Chondrocyte (in vitro differentiated cells): Measurements from ENCODE around the gene HAPLN2. TPM values are rescaled to one million over a fixed set of nuclear protein-coding genes. Genes with fewer than 3 reads are reported as not detected.
A peak's percentile ranks its signal among the peaks of the same experiment; 100 is the strongest.

Experiments used
- DNase-seq: peaks from one replicate; pipeline ENCODE4 v3.0.0; 2021; ENCODE audit warnings: mixed read lengths, low spot score
- H3K27ac Mint-ChIP-seq: one replicate; pipeline ENCODE4 v1.8.0; 2021; ENCODE audit warnings: mild to moderate bottlenecking, moderate library complexity, mixed read lengths; ENCODE audit not compliant: unreplicated experiment
- H3K27me3 Mint-ChIP-seq: 2 replicates; pipeline ENCODE4 v1.8.0; 2021; ENCODE audit warnings: low read depth, mixed read lengths
- H3K36me3 Mint-ChIP-seq: 2 replicates; pipeline ENCODE4 v1.8.0; 2021; ENCODE audit warnings: low read depth, mixed read lengths
- H3K4me1 Mint-ChIP-seq: 2 replicates; pipeline ENCODE4 v1.8.0; 2021; ENCODE audit warnings: low read depth, mild to moderate bottlenecking, mixed read lengths
- H3K4me3 Mint-ChIP-seq: one replicate; pipeline ENCODE4 v1.8.0; 2021; ENCODE audit warnings: mild to moderate bottlenecking, moderate library complexity, mixed read lengths; ENCODE audit not compliant: unreplicated experiment
- H3K9me3 Mint-ChIP-seq: 2 replicates; pipeline ENCODE4 v1.8.0; 2021; ENCODE audit warnings: low read depth, mixed read lengths
- CTCF ChIP-seq: fragments of 200-600 bp; sonication (generic); IDR thresholded peaks from 2 replicates; pipeline ENCODE4 v1.5.0; 2021; ENCODE audit warnings: antibody characterized with exemption, mild to moderate bottlenecking, moderate library complexity
- total RNA-seq: library from RNA; stranded (reverse); gene quantifications from 3 replicates; pipeline ENCODE4 v1.2.1, GENCODE V29; 2021

HAPLN2 gene
- total RNA-seq, 1 donor from 2014 or later = not detected

DNA sequence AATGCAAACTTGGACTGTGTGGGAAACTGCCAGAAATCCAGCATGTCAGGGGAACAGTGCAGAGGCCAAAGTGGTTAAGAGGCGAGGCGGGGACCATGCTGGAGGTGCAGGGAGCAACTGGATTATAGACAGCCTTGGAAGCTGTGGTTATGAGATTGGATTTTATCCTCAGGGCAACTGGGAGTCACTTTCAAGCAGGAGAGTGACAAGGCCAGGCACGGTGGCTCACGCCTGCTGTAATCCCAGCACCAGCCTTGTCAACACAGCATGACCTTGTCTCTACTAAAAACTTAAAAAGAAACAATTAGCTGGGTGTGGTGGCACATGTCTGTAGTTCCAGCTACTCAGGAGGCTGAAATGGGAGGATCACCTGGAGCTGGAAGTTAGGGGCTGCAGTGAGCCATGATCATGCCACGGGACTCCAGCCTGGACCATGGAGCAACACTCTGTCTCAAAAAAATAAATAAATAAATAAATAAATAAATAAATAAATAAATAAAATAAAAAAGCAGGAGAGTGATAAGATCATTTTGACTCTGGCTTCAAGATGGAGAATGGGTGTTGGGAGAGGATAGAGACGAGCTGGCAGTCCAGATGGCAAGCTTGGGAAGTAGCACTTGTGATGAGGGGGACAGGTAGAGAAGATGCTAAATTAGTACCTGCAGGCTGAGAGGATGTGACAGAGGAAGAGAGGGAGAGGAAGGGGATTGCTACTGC lies 3.5 kb downstream of the HAPLN2 start:
- Mint-ChIP-seq H3K27me3 (peaks cover 52% of the 10 kb centered on the region), H3K4me3 (no peak overlapping the region)

DNA sequence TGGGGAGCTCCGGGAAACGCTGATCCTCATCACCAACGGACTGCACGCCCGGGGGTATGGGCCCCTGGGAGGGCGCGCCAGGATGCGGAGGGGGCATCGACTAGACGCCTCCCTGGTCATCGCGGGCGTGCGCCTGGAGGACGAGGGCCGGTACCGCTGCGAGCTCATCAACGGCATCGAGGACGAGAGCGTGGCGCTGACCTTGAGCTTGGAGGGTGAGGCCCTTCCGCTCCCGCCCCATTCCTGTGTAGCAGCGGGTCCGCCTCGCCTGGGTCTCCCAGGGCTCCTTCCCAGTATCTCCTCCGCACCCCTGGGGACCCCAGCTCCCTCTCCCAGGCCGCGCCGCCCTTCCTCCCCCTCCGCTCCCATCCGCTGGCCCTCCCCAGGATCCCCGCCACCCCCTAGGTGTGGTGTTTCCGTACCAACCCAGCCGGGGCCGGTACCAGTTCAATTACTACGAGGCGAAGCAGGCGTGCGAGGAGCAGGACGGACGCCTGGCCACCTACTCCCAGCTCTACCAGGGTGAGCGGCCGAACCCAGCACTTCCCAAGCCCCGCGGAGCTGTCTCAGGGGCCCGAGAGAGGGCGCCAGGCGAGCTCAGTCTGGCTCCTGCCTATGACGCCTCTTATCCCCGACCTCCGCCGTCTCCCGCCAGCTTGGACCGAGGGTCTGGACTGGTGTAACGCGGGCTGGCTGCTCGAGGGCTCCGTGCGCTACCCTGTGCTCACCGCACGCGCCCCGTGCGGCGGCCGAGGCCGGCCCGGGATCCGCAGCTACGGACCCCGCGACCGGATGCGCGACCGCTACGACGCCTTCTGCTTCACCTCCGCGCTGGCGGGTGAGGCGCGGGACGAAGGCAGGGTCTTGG lies 5.0 kb downstream of the HAPLN2 start:
- no peak overlapping the region for H3K27ac Mint-ChIP-seq
- TF ChIP-seq CTCF = peak; percentile 74
- peaks cover 52% of the 10 kb centered on the region for H3K27me3 Mint-ChIP-seq
- no peaks in the 10 kb centered on the region for H3K9me3 Mint-ChIP-seq
- no peak for DNase-seq
- H3K4me3 Mint-ChIP-seq = peak overlapping the region; percentile 61
- H3K36me3 Mint-ChIP-seq = peaks cover 2% of the 10 kb centered on the region
- H3K4me1 Mint-ChIP-seq = peaks cover 11% of the 10 kb centered on the region

More for the DNA sequence above, 3.5 kb downstream of the HAPLN2 start:
- no peak for TF ChIP-seq CTCF
- Mint-ChIP-seq H3K36me3 (peaks cover 2% of the 10 kb centered on the region), H3K27ac (no peak overlapping the region), H3K4me1 (peaks cover 15% of the 10 kb centered on the region), H3K9me3 (no peaks in the 10 kb centered on the region)
- DNase-seq = no peak

GRCh38 chr1:156624814-156625435 lies 5.7 kb downstream of the HAPLN2 start:
- Mint-ChIP-seq H3K4me3 (peak overlapping the region; percentile 61), H3K27me3 (peaks cover 47% of the 10 kb centered on the region), H3K9me3 (no peaks in the 10 kb centered on the region), H3K36me3 (peaks cover 2% of the 10 kb centered on the region), H3K4me1 (peaks cover 9% of the 10 kb centered on the region), H3K27ac (no peak overlapping the region)
- no peak for DNase-seq
- TF ChIP-seq CTCF = no peak

DNA sequence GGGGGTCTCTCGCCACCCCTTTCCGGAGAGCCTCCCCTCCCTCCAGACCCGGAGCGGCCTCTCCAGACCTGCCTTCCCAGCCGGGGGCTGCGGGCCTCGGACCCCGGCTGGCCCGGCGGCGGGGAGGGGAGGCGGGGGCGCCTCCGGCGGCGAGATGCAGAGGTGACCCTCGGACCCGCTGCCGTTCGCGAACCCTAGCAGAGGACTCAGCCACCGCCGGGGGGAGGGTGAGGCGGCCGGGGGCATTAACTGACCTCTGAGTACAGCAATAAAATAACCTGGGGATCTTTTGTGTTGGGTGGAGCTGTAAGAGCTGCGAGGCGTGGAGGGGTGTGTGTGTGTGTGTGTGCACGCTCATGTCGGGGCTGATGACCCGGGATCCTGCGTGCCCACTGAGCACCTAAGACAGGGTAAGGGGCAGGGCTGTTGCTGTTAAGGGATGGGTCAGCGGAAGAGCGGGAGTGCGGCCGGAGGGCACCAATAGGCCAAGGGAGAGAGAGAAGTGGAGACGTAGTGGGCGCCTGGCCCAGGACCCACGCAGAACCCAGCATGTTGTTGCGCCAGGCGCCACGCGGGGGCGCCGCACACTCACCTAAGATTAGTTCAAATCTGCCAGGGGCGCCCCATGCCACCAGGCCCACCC lies 6.3 kb downstream of the HAPLN2 start:
- Mint-ChIP-seq H3K4me3 (peak overlapping the region; percentile 61), H3K9me3 (no peaks in the 10 kb centered on the region), H3K4me1 (peaks cover 9% of the 10 kb centered on the region), H3K36me3 (peaks cover 2% of the 10 kb centered on the region), H3K27ac (no peak overlapping the region), H3K27me3 (peaks cover 42% of the 10 kb centered on the region)
- peak; percentile 90 for TF ChIP-seq CTCF
- no peak for DNase-seq

- peaks cover 2% of the 10 kb centered on the region for H3K36me3 Mint-ChIP-seq
- peak; percentile 54 for TF ChIP-seq CTCF
- H3K4me3 Mint-ChIP-seq = no peak overlapping the region
- peaks cover 44% of the 10 kb centered on the region for H3K27me3 Mint-ChIP-seq
- no peak for DNase-seq
- peaks cover 9% of the 10 kb centered on the region for H3K4me1 Mint-ChIP-seq
- no peaks in the 10 kb centered on the region for H3K9me3 Mint-ChIP-seq
- H3K27ac Mint-ChIP-seq = no peak overlapping the region
Observed at GRCh38 chr1:156626079-156626438, 6.8 kb downstream of the HAPLN2 start.
